Astrocyte of the cerebellum (primary cell): ENCODE results near the gene ZMIZ1.

Experiments used
- DNase-seq: peaks from one replicate; pipeline ENCODE4 v3.0.0-alpha.2; 2011; ENCODE audit warnings: low read depth
- H3K4me3 ChIP-seq: 2 replicates; pipeline ENCODE4 v1.5.1; 2011; ENCODE audit warnings: mild to moderate bottlenecking, low read depth, low read length, moderate library complexity
- CTCF ChIP-seq: IDR thresholded peaks from 2 replicates; pipeline ENCODE4 v1.5.1; 2012; ENCODE audit warnings: low read length, low read depth, moderate library complexity, mild to moderate bottlenecking; ENCODE audit errors: missing control alignments
- in situ Hi-C: cut with HindIII; loops from 2 replicates; pipeline ENCODE4 v1.10.0; 2017; ENCODE audit warnings: low sequenced_read_pairs

The ZMIZ1 gene

GRCh38 chr10:79209340-79209739, 140.6 kb downstream of the ZMIZ1 start:
- no peak for TF ChIP-seq CTCF
- in situ Hi-C loops: no loop called here

GRCh38 chr10:79209831-79210230, 141.1 kb downstream of the ZMIZ1 start:
- in situ Hi-C loops: no loop called here
- DNase-seq: no peak
- TF ChIP-seq CTCF: no peak
- no peak overlapping the region for H3K4me3 ChIP-seq

More at GRCh38 chr10:79209340-79209739, 140.6 kb downstream of the ZMIZ1 start:
- H3K4me3 ChIP-seq: no peak overlapping the region
- DNase-seq: no peak

GRCh38 chr10:79210672-79211071, 141.9 kb downstream of the ZMIZ1 start:
- no peak overlapping the region for H3K4me3 ChIP-seq
- no peak for TF ChIP-seq CTCF
- in situ Hi-C loops: no loop called here
- no peak for DNase-seq

- DNase-seq: no peak
- no peak for TF ChIP-seq CTCF
- in situ Hi-C loops: no loop called here
- H3K4me3 ChIP-seq: no peak overlapping the region
Observed at GRCh38 chr10:79211616-79212015, 142.8 kb downstream of the ZMIZ1 start.

GRCh38 chr10:79215531-79215930, 146.8 kb downstream of the ZMIZ1 start:
- no peak overlapping the region for H3K4me3 ChIP-seq
- DNase-seq: no peak
- no peak for TF ChIP-seq CTCF
- in situ Hi-C loops: no loop called here

GRCh38 chr10:79219322-79219957, 150.7 kb downstream of the ZMIZ1 start:
- no peak for TF ChIP-seq CTCF
- H3K4me3 ChIP-seq: no peak overlapping the region
- DNase-seq: no peak
- in situ Hi-C loops: no loop called here

- H3K4me3 ChIP-seq: no peak overlapping the region
- no peak for DNase-seq
- no peak for TF ChIP-seq CTCF
- in situ Hi-C loops: no loop called here
Observed at GRCh38 chr10:79220307-79220706, 151.5 kb downstream of the ZMIZ1 start.
